ENCODE results near the gene RASL10B. TPM values are rescaled to one million over a fixed set of nuclear protein-coding genes. Genes with fewer than 3 reads are reported as not detected.

RASL10B gene
- total RNA-seq, result 1.5 and 4.1 TPM in 2 replicates
- 0.44 and 0.78 TPM in 2 replicates for polyA plus RNA-seq
- 0.96 and 1.5 TPM in 2 replicates for polyA plus RNA-seq (2012)
- 1.4 and 2.6 TPM in 2 replicates for polyA minus RNA-seq (ENCODE audit: low replicate concordance)

GRCh38 chr17:35731239-35731916 lies at the start of gene RASL10B:
Gene RASL10B, plus strand, starts transcription at chr17:35731639. Its CDS starts 3,546 bp downstream, at chr17:35735185.
- Histone ChIP-seq H3K4me3 (replicated peaks in 1 of 4; ENCODE audit: control extremely low read depth in 1 of 4, insufficient read depth in 1 of 4, low read depth in 3 of 4, low read length in 4 of 4) (peak within 1 kb of the TSS; percentile 1 to 69 (median 46)), H4K20me1 (ENCODE audit: control insufficient read depth, extremely low read depth, insufficient read depth, low read length) (no peaks in the 10 kb centered on the region), H3K36me3 (ENCODE audit: control insufficient read depth, insufficient read depth, low read length) (peaks cover 2% of the 10 kb centered on the region), H2AFZ (ENCODE audit: low read length) (no peak within 1 kb of the TSS), H3K4me2 (ENCODE audit: extremely low read depth, insufficient read depth, low read length) (peak within 1 kb of the TSS; percentile 28), H3K27ac (ENCODE audit: insufficient read depth, low read length) (no peak within 1 kb of the TSS), H3K9ac (ENCODE audit: insufficient read depth, low read length) (no peak within 1 kb of the TSS), H3K4me1 (ENCODE audit: control insufficient read depth, extremely low read depth, insufficient read depth, low read length) (peaks cover 5% of the 10 kb centered on the region), H3K27me3 (ENCODE audit: control insufficient read depth, insufficient read depth, low read length) (peaks cover 4% of the 10 kb centered on the region), H3K9me3 (ENCODE audit: control insufficient read depth, insufficient read depth, low read depth, low read length) (no peaks in the 10 kb centered on the region), H3K79me2 (ENCODE audit: control insufficient read depth, insufficient read depth, low read length) (no peaks in the 10 kb centered on the region)
- DNase-seq (ENCODE audit: low read depth in 2 of 2), result peak; percentile 39 to 41
- peak; percentile 4 for TF ChIP-seq EZH2 (IDR thresholded peaks at IDR 0.05; ENCODE audit: low read length, missing control alignments)
- no peak for TF ChIP-seq CTCF (conservative IDR thresholded peaks at IDR 0.05 in 1 of 2, IDR thresholded peaks at IDR 0.05 in 1 of 2; ENCODE audit: low read depth in 1 of 2, low read length in 2 of 2)

GRCh38 chr17:35683591-35683990 lies 47.8 kb upstream of the RASL10B start:
- Histone ChIP-seq H3K9me3 (ENCODE audit: control insufficient read depth, insufficient read depth, low read depth, low read length) (no peaks in the 10 kb centered on the region), H4K20me1 (ENCODE audit: control insufficient read depth, extremely low read depth, insufficient read depth, low read length) (no peaks in the 10 kb centered on the region), H3K79me2 (ENCODE audit: control insufficient read depth, insufficient read depth, low read length) (no peaks in the 10 kb centered on the region), H3K4me3 (replicated peaks in 1 of 4; ENCODE audit: control extremely low read depth in 1 of 4, insufficient read depth in 1 of 4, low read depth in 3 of 4, low read length in 4 of 4) (no peak overlapping the region), H3K4me1 (ENCODE audit: control insufficient read depth, extremely low read depth, insufficient read depth, low read length) (no peaks in the 10 kb centered on the region), H3K27ac (ENCODE audit: insufficient read depth, low read length) (no peak overlapping the region), H3K9ac (ENCODE audit: insufficient read depth, low read length) (no peak overlapping the region), H3K36me3 (ENCODE audit: control insufficient read depth, insufficient read depth, low read length) (peaks cover 4% of the 10 kb centered on the region), H3K27me3 (ENCODE audit: control insufficient read depth, insufficient read depth, low read length) (no peaks in the 10 kb centered on the region), H3K4me2 (ENCODE audit: extremely low read depth, insufficient read depth, low read length) (no peak overlapping the region), H2AFZ (ENCODE audit: low read length) (no peak overlapping the region)
- TF ChIP-seq CTCF (conservative IDR thresholded peaks at IDR 0.05 in 1 of 2, IDR thresholded peaks at IDR 0.05 in 1 of 2; ENCODE audit: low read depth in 1 of 2, low read length in 2 of 2), result no peak
- no peak for TF ChIP-seq EZH2 (IDR thresholded peaks at IDR 0.05; ENCODE audit: low read length, missing control alignments)
- no peak for DNase-seq (ENCODE audit: low read depth in 2 of 2)

- Histone ChIP-seq H3K27me3 (ENCODE audit: control insufficient read depth, insufficient read depth, low read length) (no peaks in the 10 kb centered on the region), H3K4me2 (ENCODE audit: extremely low read depth, insufficient read depth, low read length) (no peak overlapping the region), H3K4me3 (replicated peaks in 1 of 4; ENCODE audit: control extremely low read depth in 1 of 4, insufficient read depth in 1 of 4, low read depth in 3 of 4, low read length in 4 of 4) (no peak overlapping the region), H2AFZ (ENCODE audit: low read length) (no peak overlapping the region), H3K4me1 (ENCODE audit: control insufficient read depth, extremely low read depth, insufficient read depth, low read length) (no peaks in the 10 kb centered on the region), H3K9ac (ENCODE audit: insufficient read depth, low read length) (no peak overlapping the region), H3K79me2 (ENCODE audit: control insufficient read depth, insufficient read depth, low read length) (no peaks in the 10 kb centered on the region), H3K36me3 (ENCODE audit: control insufficient read depth, insufficient read depth, low read length) (peaks cover 4% of the 10 kb centered on the region), H3K27ac (ENCODE audit: insufficient read depth, low read length) (no peak overlapping the region), H4K20me1 (ENCODE audit: control insufficient read depth, extremely low read depth, insufficient read depth, low read length) (no peaks in the 10 kb centered on the region), H3K9me3 (ENCODE audit: control insufficient read depth, insufficient read depth, low read depth, low read length) (no peaks in the 10 kb centered on the region)
- TF ChIP-seq CTCF (conservative IDR thresholded peaks at IDR 0.05 in 1 of 2, IDR thresholded peaks at IDR 0.05 in 1 of 2; ENCODE audit: low read depth in 1 of 2, low read length in 2 of 2) (no peak), EZH2 (IDR thresholded peaks at IDR 0.05; ENCODE audit: low read length, missing control alignments) (no peak)
- peak; percentile 25 to 90 for DNase-seq (ENCODE audit: low read depth in 2 of 2)
Measured at GRCh38 chr17:35684055-35684802, 47.2 kb upstream of the RASL10B start.
